ENCODE results near the gene USP25. TPM values are rescaled to one million over a fixed set of nuclear protein-coding genes. Genes with fewer than 3 reads are reported as not detected.

Gene USP25
- total and polyA plus RNA-seq, 12 donors = 13.5 to 57.7 (median 45.9) TPM

GRCh38 chr21:15928686-15929425 is 199.1 kb downstream of the USP25 start:
- H3K9me3 ChIP-seq = peaks cover 0 to 6% (median 0%) of the 10 kb centered on the region in 11 donors
- no peaks in the 10 kb centered on the region for H3K27me3 ChIP-seq
- peaks cover 0 to 9% (median 0%) of the 10 kb centered on the region in 9 donors for H3K4me1 ChIP-seq
- WGBS, 2 donors = 30 to 32% methylated on average over 4 of the region's 4 CpGs
- no peak for TF ChIP-seq CTCF (IDR thresholded peaks at IDR 0.05)
- H3K4me3 ChIP-seq = no peak overlapping the region
- no peak for DNase-seq
- no peaks in the 10 kb centered on the region for H3K36me3 ChIP-seq
- ATAC-seq = no peak
- no peak overlapping the region for H3K27ac ChIP-seq
- intact Hi-C loops (cut with DNase I) = no loop called here

- H3K27me3 ChIP-seq = no peaks in the 10 kb centered on the region
- intact Hi-C loops (cut with DNase I) = no loop called here
- ATAC-seq = no peak
- peaks cover 0 to 6% (median 0%) of the 10 kb centered on the region in 11 donors for H3K9me3 ChIP-seq
- H3K27ac ChIP-seq = no peak overlapping the region
- WGBS, 2 donors = 92 to 98% methylated on average over 1 of the region's 1 CpG
- no peaks in the 10 kb centered on the region for H3K36me3 ChIP-seq
- H3K4me3 ChIP-seq = no peak overlapping the region
- no peak for DNase-seq
- TF ChIP-seq CTCF (IDR thresholded peaks at IDR 0.05) = no peak
- H3K4me1 ChIP-seq = peaks cover 0 to 9% (median 0%) of the 10 kb centered on the region in 9 donors
Observed at GRCh38 chr21:15929536-15929935, 199.8 kb downstream of the USP25 start.

Data from heart right ventricle (tissue), 16 donors.